Ishikawa (cell line): Measurements from ENCODE around the gene SELENOP.

ENCODE experiments used
- CEBPB ChIP-seq: IDR thresholded peaks from 2 replicates; pipeline ENCODE4 v1.6.1; 2012
- CREB1 ChIP-seq: IDR thresholded peaks from 2 replicates; pipeline ENCODE4 v1.6.1; 2012; ENCODE audit warnings: low read depth
- EGR1 ChIP-seq: IDR thresholded peaks from 2 replicates; pipeline ENCODE4 v1.6.1; 2012
- EP300 ChIP-seq: IDR thresholded peaks from 2 replicates; pipeline ENCODE4 v1.6.1; 2012; ENCODE audit warnings: borderline replicate concordance
- FOXM1 ChIP-seq: IDR thresholded peaks from 2 replicates; pipeline ENCODE4 v1.6.1; 2012; ENCODE audit warnings: low read depth, borderline replicate concordance
- MAX ChIP-seq: IDR thresholded peaks from 2 replicates; pipeline ENCODE4 v1.6.1; 2012
- NFIC ChIP-seq: IDR thresholded peaks from 2 replicates; pipeline ENCODE4 v1.6.1; 2012
- RAD21 ChIP-seq: IDR thresholded peaks from 2 replicates; pipeline ENCODE4 v1.6.1; 2012; ENCODE audit warnings: low read depth
- REST ChIP-seq: IDR thresholded peaks from 2 replicates; pipeline ENCODE4 v1.6.1; 2012; ENCODE audit warnings: low read depth, mild to moderate bottlenecking
- TAF1 ChIP-seq: IDR thresholded peaks from 2 replicates; pipeline ENCODE4 v1.6.1; 2012; ENCODE audit warnings: low read depth, mild to moderate bottlenecking
- TCF12 ChIP-seq: IDR thresholded peaks from 2 replicates; pipeline ENCODE4 v1.6.1; 2012; ENCODE audit warnings: low read depth
- TEAD4 ChIP-seq: IDR thresholded peaks from 2 replicates; pipeline ENCODE4 v1.6.1; 2012
- USF1 ChIP-seq: IDR thresholded peaks from 2 replicates; pipeline ENCODE4 v1.6.1; 2012
- YY1 ChIP-seq: IDR thresholded peaks from 2 replicates; pipeline ENCODE4 v1.6.1; 2012; ENCODE audit warnings: low read depth
- ZBTB7A ChIP-seq: IDR thresholded peaks from 2 replicates; pipeline ENCODE4 v1.6.1; 2012; ENCODE audit warnings: low read depth

The SELENOP gene

GRCh38 chr5:42822548-42822947 is 10.9 kb upstream of the SELENOP start:
- TF ChIP-seq REST (no peak), MAX (no peak), YY1 (no peak), NFIC (no peak), EP300 (no peak), CREB1 (no peak), ZBTB7A (no peak), TAF1 (no peak), TEAD4 (no peak), RAD21 (no peak), TCF12 (no peak), CEBPB (no peak), USF1 (no peak)

GRCh38 chr5:42819745-42820144 is 8.1 kb upstream of the SELENOP start:
- TF ChIP-seq TEAD4 (no peak), CREB1 (no peak), MAX (no peak), EP300 (no peak), EGR1 (no peak), NFIC (no peak), FOXM1 (no peak), USF1 (no peak), TCF12 (no peak), CEBPB (no peak)

GRCh38 chr5:42813533-42813932 is 1.8 kb upstream of the SELENOP start:
- TF ChIP-seq TAF1 (no peak), RAD21 (no peak), CREB1 (no peak), MAX (no peak), YY1 (no peak), USF1 (no peak), EP300 (no peak), TEAD4 (peak; percentile 61), FOXM1 (no peak), TCF12 (peak; percentile 45; the same call in 1 of the 2 replicates), EGR1 (no peak), NFIC (no peak)

GRCh38 chr5:42812620-42813019 is 928 bp upstream of the SELENOP start:
- TF ChIP-seq CEBPB (no peak), RAD21 (no peak), NFIC (no peak), MAX (no peak), TEAD4 (no peak), EP300 (no peak), YY1 (no peak), EGR1 (no peak), TCF12 (no peak), USF1 (no peak)

GRCh38 chr5:42810834-42811590 is 680 bp downstream of the SELENOP start:
- TF ChIP-seq CEBPB (no peak), TEAD4 (no peak), NFIC (no peak), TAF1 (no peak), FOXM1 (no peak), EGR1 (no peak), YY1 (no peak), REST (no peak), ZBTB7A (no peak), TCF12 (no peak), EP300 (no peak), RAD21 (no peak), CREB1 (no peak), USF1 (no peak), MAX (no peak)
